ENCODE data around the gene AFAP1L1.

AFAP1L1 gene

DNA sequence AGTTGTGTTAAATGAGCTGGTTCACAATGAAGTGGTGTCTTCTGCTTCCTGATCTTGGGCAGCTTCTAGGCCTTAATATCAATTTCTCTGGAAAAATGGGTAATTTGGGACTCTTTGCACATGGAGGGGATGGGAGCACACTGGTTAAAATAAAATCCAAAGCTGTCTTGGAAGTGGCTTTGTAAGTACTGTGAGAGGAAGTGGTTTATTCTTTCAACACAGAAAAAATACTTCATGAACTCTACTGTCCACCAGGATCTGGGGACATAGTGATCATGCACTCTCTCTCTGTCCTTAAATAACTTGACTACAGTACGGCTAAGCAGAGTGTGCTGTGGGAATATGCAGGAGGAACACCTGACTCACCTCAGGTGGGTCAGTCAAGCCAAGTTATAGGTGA, 88.6 kb downstream of the AFAP1L1 start:
- Histone ChIP-seq H3K9ac (no peak overlapping the region), H3K4me2 (no peak overlapping the region), H3K4me1 (ENCODE audit: low read depth, poor library complexity, severe bottlenecking) (peaks cover 13% of the 10 kb centered on the region), H4K20me1 (ENCODE audit: insufficient read depth) (no peaks in the 10 kb centered on the region), H3K36me3 (ENCODE audit: insufficient read depth) (no peaks in the 10 kb centered on the region), H3K27ac (no peak overlapping the region), H3K79me2 (ENCODE audit: insufficient read depth, low read depth) (peaks cover 8% of the 10 kb centered on the region; the same call in 1 of the 2 replicates), H3K27me3 (ENCODE audit: insufficient read depth, low read depth) (no peaks in the 10 kb centered on the region), H3K4me3 (IDR thresholded peaks at IDR 0.05; ENCODE audit: insufficient read depth, low read depth, low read length) (no peak overlapping the region), H2AFZ (ENCODE audit: low read depth) (no peak overlapping the region)
- no peak for TF ChIP-seq CTCF (conservative IDR thresholded peaks at IDR 0.05; ENCODE audit: low read depth, low read length)

- no peak for TF ChIP-seq CTCF (conservative IDR thresholded peaks at IDR 0.05; ENCODE audit: low read depth, low read length)
Measured at GRCh38 chr5:149362541-149362940, 90.9 kb downstream of the AFAP1L1 start.

GRCh38 chr5:149363358-149363757, 91.7 kb downstream of the AFAP1L1 start:
- Histone ChIP-seq H3K27me3 (ENCODE audit: insufficient read depth, low read depth) (no peaks in the 10 kb centered on the region), H3K9ac (no peak overlapping the region), H3K4me2 (no peak overlapping the region), H3K27ac (no peak overlapping the region), H2AFZ (ENCODE audit: low read depth) (no peak overlapping the region), H3K79me2 (ENCODE audit: insufficient read depth, low read depth) (peaks cover 8% of the 10 kb centered on the region; the same call in 1 of the 2 replicates), H3K4me3 (IDR thresholded peaks at IDR 0.05; ENCODE audit: insufficient read depth, low read depth, low read length) (no peak overlapping the region), H4K20me1 (ENCODE audit: insufficient read depth) (no peaks in the 10 kb centered on the region), H3K36me3 (ENCODE audit: insufficient read depth) (no peaks in the 10 kb centered on the region), H3K4me1 (ENCODE audit: low read depth, poor library complexity, severe bottlenecking) (peaks cover 10% of the 10 kb centered on the region)
- no peak for TF ChIP-seq CTCF (conservative IDR thresholded peaks at IDR 0.05; ENCODE audit: low read depth, low read length)

More at GRCh38 chr5:149362541-149362940, 90.9 kb downstream of the AFAP1L1 start:
- Histone ChIP-seq H3K4me2 (no peak overlapping the region), H2AFZ (ENCODE audit: low read depth) (no peak overlapping the region), H4K20me1 (ENCODE audit: insufficient read depth) (no peaks in the 10 kb centered on the region), H3K36me3 (ENCODE audit: insufficient read depth) (no peaks in the 10 kb centered on the region), H3K4me3 (IDR thresholded peaks at IDR 0.05; ENCODE audit: insufficient read depth, low read depth, low read length) (no peak overlapping the region), H3K4me1 (ENCODE audit: low read depth, poor library complexity, severe bottlenecking) (peaks cover 8% of the 10 kb centered on the region), H3K79me2 (ENCODE audit: insufficient read depth, low read depth) (peaks cover 8% of the 10 kb centered on the region; the same call in 1 of the 2 replicates), H3K9ac (no peak overlapping the region), H3K27me3 (ENCODE audit: insufficient read depth, low read depth) (no peaks in the 10 kb centered on the region), H3K27ac (no peak overlapping the region)

DNA sequence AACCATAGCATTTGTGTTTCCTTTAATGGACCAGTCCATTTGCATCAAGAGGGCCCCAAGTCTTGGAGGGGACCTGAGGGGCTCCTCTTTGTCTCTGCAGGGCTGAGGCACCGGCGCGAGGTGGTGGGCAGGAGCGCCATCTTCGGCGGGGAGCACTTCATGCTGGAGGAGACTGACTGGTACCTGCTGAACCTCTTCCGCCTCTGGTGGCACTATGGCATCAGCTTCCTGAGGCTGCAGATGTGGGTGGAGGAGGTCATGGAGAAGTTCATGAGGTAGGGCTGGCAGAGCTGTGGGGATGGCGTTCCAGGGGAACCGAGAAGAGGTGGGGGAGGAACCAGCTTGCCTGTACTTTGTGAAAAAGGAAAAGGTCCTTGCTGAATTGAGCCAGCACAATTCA, 92.3 kb downstream of the AFAP1L1 start:
- TF ChIP-seq CTCF (conservative IDR thresholded peaks at IDR 0.05; ENCODE audit: low read depth, low read length), result no peak
- H3K4me3 ChIP-seq (IDR thresholded peaks at IDR 0.05; ENCODE audit: insufficient read depth, low read depth, low read length), result no peak overlapping the region
- no peak overlapping the region for H3K9ac ChIP-seq
- peaks cover 3% of the 10 kb centered on the region; the same call in 1 of the 2 replicates for H3K79me2 ChIP-seq (ENCODE audit: insufficient read depth, low read depth)
- H3K4me2 ChIP-seq, result no peak overlapping the region
- no peaks in the 10 kb centered on the region for H3K27me3 ChIP-seq (ENCODE audit: insufficient read depth, low read depth)
- H3K27ac ChIP-seq, result no peak overlapping the region
- H3K36me3 ChIP-seq (ENCODE audit: insufficient read depth), result no peaks in the 10 kb centered on the region
- H4K20me1 ChIP-seq (ENCODE audit: insufficient read depth), result no peaks in the 10 kb centered on the region
- H2AFZ ChIP-seq (ENCODE audit: low read depth), result no peak overlapping the region
- peaks cover 10% of the 10 kb centered on the region for H3K4me1 ChIP-seq (ENCODE audit: low read depth, poor library complexity, severe bottlenecking)
